ENCODE measurements around the gene PARD3B. TPM values are rescaled to one million over a fixed set of nuclear protein-coding genes. Genes with fewer than 3 reads are reported as not detected.

Gene PARD3B
- total and polyA plus RNA-seq, 10 of the 15 experiments (the other 5 are each of a cell fraction or from before 2014, with no cell fraction given), result 0.01 to 0.54 (median 0.07) TPM; not detected in 7

- 23% methylated on average over 3 of the region's 3 CpGs for WGBS (ENCODE audit: insufficient coverage, insufficient replicate concordance, low lambda C conversion rate, missing lambda C conversion rate)
- ATAC-seq (no peak), DNase-seq (ENCODE audit: low read depth, low spot score) (no peak), FAIRE-seq (no peak)
- no TSS peak for BruUV-seq (replicated peaks)
- no peak overlapping the region for H2AFZ ChIP-seq (ENCODE audit: control insufficient read depth, low read depth, low read length)
- H3K79me2 ChIP-seq (ENCODE audit: control insufficient read depth, insufficient read depth, low read length), result no peaks in the 10 kb centered on the region
- no peaks in the 10 kb centered on the region for H3K4me1 ChIP-seq (ENCODE audit: control insufficient read depth, insufficient read depth, low read length)
- no peak overlapping the region for H3K4me2 ChIP-seq (ENCODE audit: control insufficient read depth, insufficient read depth)
- H3K9ac ChIP-seq (ENCODE audit: control insufficient read depth, insufficient read depth, low read length), result no peak overlapping the region
- H3K36me3 ChIP-seq (ENCODE audit: control insufficient read depth in 2 of 2, insufficient read depth in 2 of 2, low read length in 1 of 2), result no peaks in the 10 kb centered on the region
- TF ChIP-seq SMARCA5 (IDR thresholded peaks at IDR 0.05), result no peak
- TF ChIP-seq FOXM1 (IDR thresholded peaks at IDR 0.05; ENCODE audit: low read depth, low read length), result no peak
- no peak for TF ChIP-seq RFX5 (IDR thresholded peaks at IDR 0.05; ENCODE audit: low read depth, low read length)
- TF ChIP-seq RAD51 (IDR thresholded peaks at IDR 0.05), result no peak
- no peak for TF ChIP-seq BCL3 (IDR thresholded peaks at IDR 0.05; ENCODE audit: borderline replicate concordance, insufficient read depth, low read depth, low read length, poor library complexity, severe bottlenecking)
- no peak for TF ChIP-seq ZBED1 (IDR thresholded peaks at IDR 0.05; ENCODE audit: borderline replicate concordance)
- TF ChIP-seq ZNF622 (IDR thresholded peaks at IDR 0.05), result no peak
- H3K27me3 ChIP-seq (replicated peaks in 1 of 2; ENCODE audit: control insufficient read depth in 2 of 2, insufficient read depth in 2 of 2, low read length in 1 of 2), result peaks cover 0 to 2% of the 10 kb centered on the region in 2 experiments; a peak in 1 of 4 replicates
- no peaks in the 10 kb centered on the region for H3K9me3 ChIP-seq (replicated peaks; ENCODE audit: control insufficient read depth, insufficient read depth, low read length)
- ChIA-PET RAD21 (ENCODE audit: unreplicated experiment) (no interaction called here), SMC1A (ENCODE audit: uncharacterized antibody, unreplicated experiment) (no interaction called here), POLR2A (no interaction called here), CTCF (no interaction called here)
- in situ Hi-C loops (cut with MboI), result no loop called here
- intact Hi-C loops (cut with micrococcal nuclease; ENCODE audit: unreplicated experiment), result no loop called here
- no peaks in the 10 kb centered on the region for H4K20me1 ChIP-seq (ENCODE audit: control insufficient read depth, insufficient read depth)
- H3K4me3 ChIP-seq, result no peak overlapping the region
- H3K27ac ChIP-seq (ENCODE audit: control insufficient read depth, insufficient read depth), result no peak overlapping the region
Measured at GRCh38 chr2:205094031-205094430, 548.8 kb downstream of the PARD3B start.

GRCh38 chr2:205103699-205104098 is 558.4 kb downstream of the PARD3B start:
- Histone ChIP-seq H3K36me3 (ENCODE audit: control insufficient read depth in 2 of 2, insufficient read depth in 2 of 2, low read length in 1 of 2) (no peaks in the 10 kb centered on the region), H3K27me3 (replicated peaks in 1 of 2; ENCODE audit: control insufficient read depth in 2 of 2, insufficient read depth in 2 of 2, low read length in 1 of 2) (no peaks in the 10 kb centered on the region), H3K4me1 (ENCODE audit: control insufficient read depth, insufficient read depth, low read length) (no peaks in the 10 kb centered on the region), H3K4me2 (ENCODE audit: control insufficient read depth, insufficient read depth) (no peak overlapping the region), H4K20me1 (ENCODE audit: control insufficient read depth, insufficient read depth) (no peaks in the 10 kb centered on the region), H3K9ac (ENCODE audit: control insufficient read depth, insufficient read depth, low read length) (no peak overlapping the region), H3K9me3 (replicated peaks; ENCODE audit: control insufficient read depth, insufficient read depth, low read length) (no peaks in the 10 kb centered on the region), H3K79me2 (ENCODE audit: control insufficient read depth, insufficient read depth, low read length) (no peaks in the 10 kb centered on the region), H3K27ac (ENCODE audit: control insufficient read depth, insufficient read depth) (no peak overlapping the region), H2AFZ (ENCODE audit: control insufficient read depth, low read depth, low read length) (no peak overlapping the region), H3K4me3 (no peak overlapping the region)
- RAD21 ChIA-PET (ENCODE audit: unreplicated experiment), result no interaction called here
- 28% methylated on average over 2 of the region's 2 CpGs for WGBS (ENCODE audit: insufficient coverage, insufficient replicate concordance, low lambda C conversion rate, missing lambda C conversion rate)
- SMC1A ChIA-PET (ENCODE audit: uncharacterized antibody, unreplicated experiment), result no interaction called here
- BruUV-seq (replicated peaks), result no TSS peak
- CTCF ChIA-PET, result no interaction called here
- POLR2A ChIA-PET, result no interaction called here
- intact Hi-C loops (cut with micrococcal nuclease; ENCODE audit: unreplicated experiment) (no loop called here), in situ Hi-C loops (cut with MboI) (no loop called here)
- FAIRE-seq, result no peak
- no peak for DNase-seq (ENCODE audit: low read depth, low spot score)
- ATAC-seq, result no peak
- TF ChIP-seq CBFB (IDR thresholded peaks at IDR 0.05; ENCODE audit: low read depth), result no peak
- no peak for TF ChIP-seq MYC (IDR thresholded peaks at IDR 0.05; ENCODE audit: insufficient read depth, insufficient read length, insufficient replicate concordance, low read length, severe bottlenecking)
- TF ChIP-seq CUX1 (IDR thresholded peaks at IDR 0.05; ENCODE audit: insufficient replicate concordance, low read depth, low read length), result no peak
- TF ChIP-seq ELK1 (IDR thresholded peaks at IDR 0.05; ENCODE audit: low read depth, low read length), result no peak
